Liver (tissue), 3 donors: Measurements from ENCODE around the gene ZNF710.

ENCODE experiments used
- FOXA1 ChIP-seq: IDR thresholded peaks from 2 replicates; pipeline ENCODE4 v1.6.1; 2016; ENCODE audit warnings: antibody characterized with exemption
- GABPA ChIP-seq, 2 donors: IDR thresholded peaks in 1 of 2; conservative IDR thresholded peaks in 1 of 2; 2 replicates each; pipeline ENCODE4 v1.6.1; 2016; ENCODE audit warnings: antibody characterized with exemption in 2 of 2, mild to moderate bottlenecking in 1 of 2, moderate library complexity in 1 of 2
- NR2F2 ChIP-seq: IDR thresholded peaks from 2 replicates; pipeline ENCODE4 v1.6.1; 2016; ENCODE audit warnings: antibody characterized with exemption
- RAD21 ChIP-seq, 2 donors: IDR thresholded peaks; 2 replicates each; pipeline ENCODE4 v1.6.1; 2016; ENCODE audit warnings: antibody characterized with exemption in 2 of 2, mild to moderate bottlenecking in 2 of 2
- RXRA ChIP-seq, 2 donors: IDR thresholded peaks; 2 replicates each; pipeline ENCODE4 v1.6.1; 2017 to 2018; ENCODE audit warnings: antibody characterized with exemption in 2 of 2, mild to moderate bottlenecking in 1 of 2
- SP1 ChIP-seq: IDR thresholded peaks from 2 replicates; pipeline ENCODE4 v1.6.1; 2018; ENCODE audit warnings: antibody characterized with exemption, mild to moderate bottlenecking
- TAF1 ChIP-seq: conservative IDR thresholded peaks from 2 replicates; pipeline ENCODE4 v1.6.1; 2016; ENCODE audit warnings: antibody characterized with exemption, mild to moderate bottlenecking
- YY1 ChIP-seq: IDR thresholded peaks from 2 replicates; pipeline ENCODE4 v1.6.1; 2016; ENCODE audit warnings: antibody characterized with exemption, mild to moderate bottlenecking
- TF ChIP-seq, protein P1 (sequence below): fragments of 150-350 bp; IDR thresholded peaks from 2 replicates; pipeline ENCODE4 v1.5.1; 2017; ENCODE audit warnings: improper control_type of control experiment, low read depth, low read length; ENCODE audit not compliant: missing input control
- TF ChIP-seq, protein P2 (sequence below): IDR thresholded peaks from 2 replicates; pipeline ENCODE4 v1.6.1; 2016; ENCODE audit warnings: antibody characterized with exemption
- TF ChIP-seq, protein P3 (sequence below): IDR thresholded peaks from 2 replicates; pipeline ENCODE4 v1.6.1; 2016; ENCODE audit warnings: antibody characterized with exemption
- TF ChIP-seq, protein P4 (sequence below): IDR thresholded peaks from 2 replicates; pipeline ENCODE4 v1.6.1; 2016; ENCODE audit warnings: antibody characterized with exemption, mild to moderate bottlenecking
- TF ChIP-seq, protein P5 (sequence below): IDR thresholded peaks from 2 replicates; pipeline ENCODE4 v1.6.1; 2016; ENCODE audit warnings: antibody characterized with exemption
- donor health status: healthy.
- donor health status: healthy.

DNA sequence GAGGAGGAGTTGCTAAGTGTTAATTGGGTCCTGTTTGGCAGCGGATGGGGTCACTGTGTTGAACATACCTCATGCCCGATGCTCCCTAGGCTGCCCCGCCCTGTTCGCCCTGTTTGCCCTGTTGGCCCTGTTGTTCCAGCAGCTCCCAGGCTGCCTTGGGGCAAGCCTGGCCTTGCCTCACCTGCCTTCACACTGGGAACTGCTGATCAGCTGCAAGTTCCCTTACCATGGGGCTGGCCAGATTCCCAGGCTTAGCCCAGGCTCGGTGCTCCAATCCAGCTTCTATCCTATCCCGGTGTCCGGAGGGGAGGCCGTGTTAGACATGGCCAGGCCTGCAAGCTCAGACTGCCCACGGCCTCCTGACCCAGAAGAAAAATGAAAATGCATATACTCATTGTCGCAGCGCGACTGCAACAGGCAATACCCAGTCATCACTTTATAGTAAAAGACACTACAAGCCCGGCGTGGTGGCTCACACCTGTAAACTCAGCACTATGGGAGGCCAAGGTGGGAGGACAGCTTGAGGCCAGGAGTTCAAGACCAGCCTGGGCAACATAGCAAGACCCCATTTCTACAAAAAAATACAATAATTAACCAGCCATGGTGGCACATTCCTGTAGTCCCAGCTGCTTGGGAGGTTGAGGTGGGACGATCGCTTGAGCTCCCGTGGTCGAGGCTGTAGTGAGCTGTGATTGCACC, 42.9 kb upstream of the ZNF710 start:
- TF ChIP-seq, protein P1, sequence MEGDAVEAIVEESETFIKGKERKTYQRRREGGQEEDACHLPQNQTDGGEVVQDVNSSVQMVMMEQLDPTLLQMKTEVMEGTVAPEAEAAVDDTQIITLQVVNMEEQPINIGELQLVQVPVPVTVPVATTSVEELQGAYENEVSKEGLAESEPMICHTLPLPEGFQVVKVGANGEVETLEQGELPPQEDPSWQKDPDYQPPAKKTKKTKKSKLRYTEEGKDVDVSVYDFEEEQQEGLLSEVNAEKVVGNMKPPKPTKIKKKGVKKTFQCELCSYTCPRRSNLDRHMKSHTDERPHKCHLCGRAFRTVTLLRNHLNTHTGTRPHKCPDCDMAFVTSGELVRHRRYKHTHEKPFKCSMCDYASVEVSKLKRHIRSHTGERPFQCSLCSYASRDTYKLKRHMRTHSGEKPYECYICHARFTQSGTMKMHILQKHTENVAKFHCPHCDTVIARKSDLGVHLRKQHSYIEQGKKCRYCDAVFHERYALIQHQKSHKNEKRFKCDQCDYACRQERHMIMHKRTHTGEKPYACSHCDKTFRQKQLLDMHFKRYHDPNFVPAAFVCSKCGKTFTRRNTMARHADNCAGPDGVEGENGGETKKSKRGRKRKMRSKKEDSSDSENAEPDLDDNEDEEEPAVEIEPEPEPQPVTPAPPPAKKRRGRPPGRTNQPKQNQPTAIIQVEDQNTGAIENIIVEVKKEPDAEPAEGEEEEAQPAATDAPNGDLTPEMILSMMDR = no peak
- TF ChIP-seq NR2F2 (no peak), RAD21 (IDR thresholded peaks at IDR 0.05) (no peak), SP1 (no peak), TAF1 (no peak), FOXA1 (no peak), RXRA (IDR thresholded peaks at IDR 0.05) (no peak), YY1 (no peak), GABPA (IDR thresholded peaks at IDR 0.05 in 1 of 2, conservative IDR thresholded peaks at IDR 0.05 in 1 of 2) (no peak)
- TF ChIP-seq, protein P2, sequence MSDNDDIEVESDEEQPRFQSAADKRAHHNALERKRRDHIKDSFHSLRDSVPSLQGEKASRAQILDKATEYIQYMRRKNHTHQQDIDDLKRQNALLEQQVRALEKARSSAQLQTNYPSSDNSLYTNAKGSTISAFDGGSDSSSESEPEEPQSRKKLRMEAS = no peak
- TF ChIP-seq, protein P3, sequence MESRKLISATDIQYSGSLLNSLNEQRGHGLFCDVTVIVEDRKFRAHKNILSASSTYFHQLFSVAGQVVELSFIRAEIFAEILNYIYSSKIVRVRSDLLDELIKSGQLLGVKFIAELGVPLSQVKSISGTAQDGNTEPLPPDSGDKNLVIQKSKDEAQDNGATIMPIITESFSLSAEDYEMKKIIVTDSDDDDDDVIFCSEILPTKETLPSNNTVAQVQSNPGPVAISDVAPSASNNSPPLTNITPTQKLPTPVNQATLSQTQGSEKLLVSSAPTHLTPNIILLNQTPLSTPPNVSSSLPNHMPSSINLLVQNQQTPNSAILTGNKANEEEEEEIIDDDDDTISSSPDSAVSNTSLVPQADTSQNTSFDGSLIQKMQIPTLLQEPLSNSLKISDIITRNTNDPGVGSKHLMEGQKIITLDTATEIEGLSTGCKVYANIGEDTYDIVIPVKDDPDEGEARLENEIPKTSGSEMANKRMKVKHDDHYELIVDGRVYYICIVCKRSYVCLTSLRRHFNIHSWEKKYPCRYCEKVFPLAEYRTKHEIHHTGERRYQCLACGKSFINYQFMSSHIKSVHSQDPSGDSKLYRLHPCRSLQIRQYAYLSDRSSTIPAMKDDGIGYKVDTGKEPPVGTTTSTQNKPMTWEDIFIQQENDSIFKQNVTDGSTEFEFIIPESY = no peak
- TF ChIP-seq, protein P4, sequence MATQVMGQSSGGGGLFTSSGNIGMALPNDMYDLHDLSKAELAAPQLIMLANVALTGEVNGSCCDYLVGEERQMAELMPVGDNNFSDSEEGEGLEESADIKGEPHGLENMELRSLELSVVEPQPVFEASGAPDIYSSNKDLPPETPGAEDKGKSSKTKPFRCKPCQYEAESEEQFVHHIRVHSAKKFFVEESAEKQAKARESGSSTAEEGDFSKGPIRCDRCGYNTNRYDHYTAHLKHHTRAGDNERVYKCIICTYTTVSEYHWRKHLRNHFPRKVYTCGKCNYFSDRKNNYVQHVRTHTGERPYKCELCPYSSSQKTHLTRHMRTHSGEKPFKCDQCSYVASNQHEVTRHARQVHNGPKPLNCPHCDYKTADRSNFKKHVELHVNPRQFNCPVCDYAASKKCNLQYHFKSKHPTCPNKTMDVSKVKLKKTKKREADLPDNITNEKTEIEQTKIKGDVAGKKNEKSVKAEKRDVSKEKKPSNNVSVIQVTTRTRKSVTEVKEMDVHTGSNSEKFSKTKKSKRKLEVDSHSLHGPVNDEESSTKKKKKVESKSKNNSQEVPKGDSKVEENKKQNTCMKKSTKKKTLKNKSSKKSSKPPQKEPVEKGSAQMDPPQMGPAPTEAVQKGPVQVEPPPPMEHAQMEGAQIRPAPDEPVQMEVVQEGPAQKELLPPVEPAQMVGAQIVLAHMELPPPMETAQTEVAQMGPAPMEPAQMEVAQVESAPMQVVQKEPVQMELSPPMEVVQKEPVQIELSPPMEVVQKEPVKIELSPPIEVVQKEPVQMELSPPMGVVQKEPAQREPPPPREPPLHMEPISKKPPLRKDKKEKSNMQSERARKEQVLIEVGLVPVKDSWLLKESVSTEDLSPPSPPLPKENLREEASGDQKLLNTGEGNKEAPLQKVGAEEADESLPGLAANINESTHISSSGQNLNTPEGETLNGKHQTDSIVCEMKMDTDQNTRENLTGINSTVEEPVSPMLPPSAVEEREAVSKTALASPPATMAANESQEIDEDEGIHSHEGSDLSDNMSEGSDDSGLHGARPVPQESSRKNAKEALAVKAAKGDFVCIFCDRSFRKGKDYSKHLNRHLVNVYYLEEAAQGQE = no peak
- TF ChIP-seq, protein P5, sequence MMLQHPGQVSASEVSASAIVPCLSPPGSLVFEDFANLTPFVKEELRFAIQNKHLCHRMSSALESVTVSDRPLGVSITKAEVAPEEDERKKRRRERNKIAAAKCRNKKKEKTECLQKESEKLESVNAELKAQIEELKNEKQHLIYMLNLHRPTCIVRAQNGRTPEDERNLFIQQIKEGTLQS = no peak
